ENCODE data around the gene CELSR1. TPM values are rescaled to one million over a fixed set of nuclear protein-coding genes. Genes with fewer than 3 reads are reported as not detected.

Gene CELSR1
- total RNA-seq, 1 donor from 2014 or later, result 16.0 TPM

GRCh38 chr22:46549971-46550641 is 12.7 kb upstream of the CELSR1 start:
- Mint-ChIP-seq H3K4me3 (ENCODE audit: unreplicated experiment) (no peak overlapping the region), H3K27me3 (ENCODE audit: unreplicated experiment) (peaks cover 4% of the 10 kb centered on the region), H3K27ac (ENCODE audit: unreplicated experiment) (no peak overlapping the region), H3K9me3 (ENCODE audit: unreplicated experiment) (no peaks in the 10 kb centered on the region), H3K4me1 (ENCODE audit: unreplicated experiment) (peaks cover 40% of the 10 kb centered on the region), H3K36me3 (ENCODE audit: unreplicated experiment) (no peaks in the 10 kb centered on the region)
- no peak for DNase-seq (ENCODE audit: extremely low spot score, unreplicated experiment)
- no peak for TF ChIP-seq CTCF (IDR thresholded peaks at IDR 0.05)

GRCh38 chr22:46549563-46549840 is 12.1 kb upstream of the CELSR1 start:
- no peak for TF ChIP-seq CTCF (IDR thresholded peaks at IDR 0.05)
- no peaks in the 10 kb centered on the region for H3K9me3 Mint-ChIP-seq (ENCODE audit: unreplicated experiment)
- H3K4me3 Mint-ChIP-seq (ENCODE audit: unreplicated experiment), result no peak overlapping the region
- DNase-seq (ENCODE audit: extremely low spot score, unreplicated experiment), result no peak
- peaks cover 46% of the 10 kb centered on the region for H3K4me1 Mint-ChIP-seq (ENCODE audit: unreplicated experiment)
- no peaks in the 10 kb centered on the region for H3K36me3 Mint-ChIP-seq (ENCODE audit: unreplicated experiment)
- H3K27me3 Mint-ChIP-seq (ENCODE audit: unreplicated experiment), result no peaks in the 10 kb centered on the region
- H3K27ac Mint-ChIP-seq (ENCODE audit: unreplicated experiment), result no peak overlapping the region

DNA sequence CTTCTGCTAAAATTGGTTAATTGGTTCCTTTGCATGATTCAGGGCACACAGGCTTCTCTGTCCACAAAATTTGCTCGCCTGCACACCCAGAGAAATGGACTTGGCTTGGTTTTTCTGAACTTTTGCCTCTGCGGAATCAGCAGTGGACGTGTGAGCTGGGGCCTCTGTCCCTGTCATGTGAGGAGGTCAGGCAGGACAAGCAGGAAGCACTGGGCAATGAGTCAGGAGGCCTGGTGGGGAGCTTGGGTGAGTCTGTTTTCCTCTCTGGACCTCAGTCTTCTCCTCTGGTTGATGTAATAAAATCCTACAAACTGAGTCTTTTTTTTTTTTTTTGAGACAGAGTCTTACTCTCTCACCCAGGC is 10.4 kb upstream of the CELSR1 start:
- DNase-seq (ENCODE audit: extremely low spot score, unreplicated experiment), result no peak
- H3K4me1 Mint-ChIP-seq (ENCODE audit: unreplicated experiment), result peaks cover 46% of the 10 kb centered on the region
- H3K9me3 Mint-ChIP-seq (ENCODE audit: unreplicated experiment), result no peaks in the 10 kb centered on the region
- no peaks in the 10 kb centered on the region for H3K27me3 Mint-ChIP-seq (ENCODE audit: unreplicated experiment)
- peak overlapping the region; percentile 82 for H3K27ac Mint-ChIP-seq (ENCODE audit: unreplicated experiment)
- no peaks in the 10 kb centered on the region for H3K36me3 Mint-ChIP-seq (ENCODE audit: unreplicated experiment)
- TF ChIP-seq CTCF (IDR thresholded peaks at IDR 0.05), result no peak
- no peak overlapping the region for H3K4me3 Mint-ChIP-seq (ENCODE audit: unreplicated experiment)

- Mint-ChIP-seq H3K27ac (ENCODE audit: unreplicated experiment) (peak overlapping the region; percentile 82), H3K27me3 (ENCODE audit: unreplicated experiment) (no peaks in the 10 kb centered on the region), H3K36me3 (ENCODE audit: unreplicated experiment) (no peaks in the 10 kb centered on the region), H3K4me3 (ENCODE audit: unreplicated experiment) (peak overlapping the region; percentile 8), H3K9me3 (ENCODE audit: unreplicated experiment) (no peaks in the 10 kb centered on the region), H3K4me1 (ENCODE audit: unreplicated experiment) (peaks cover 46% of the 10 kb centered on the region)
- TF ChIP-seq CTCF (IDR thresholded peaks at IDR 0.05), result no peak
- no peak for DNase-seq (ENCODE audit: extremely low spot score, unreplicated experiment)
Observed at GRCh38 chr22:46547179-46547882, 9.9 kb upstream of the CELSR1 start.

DNA sequence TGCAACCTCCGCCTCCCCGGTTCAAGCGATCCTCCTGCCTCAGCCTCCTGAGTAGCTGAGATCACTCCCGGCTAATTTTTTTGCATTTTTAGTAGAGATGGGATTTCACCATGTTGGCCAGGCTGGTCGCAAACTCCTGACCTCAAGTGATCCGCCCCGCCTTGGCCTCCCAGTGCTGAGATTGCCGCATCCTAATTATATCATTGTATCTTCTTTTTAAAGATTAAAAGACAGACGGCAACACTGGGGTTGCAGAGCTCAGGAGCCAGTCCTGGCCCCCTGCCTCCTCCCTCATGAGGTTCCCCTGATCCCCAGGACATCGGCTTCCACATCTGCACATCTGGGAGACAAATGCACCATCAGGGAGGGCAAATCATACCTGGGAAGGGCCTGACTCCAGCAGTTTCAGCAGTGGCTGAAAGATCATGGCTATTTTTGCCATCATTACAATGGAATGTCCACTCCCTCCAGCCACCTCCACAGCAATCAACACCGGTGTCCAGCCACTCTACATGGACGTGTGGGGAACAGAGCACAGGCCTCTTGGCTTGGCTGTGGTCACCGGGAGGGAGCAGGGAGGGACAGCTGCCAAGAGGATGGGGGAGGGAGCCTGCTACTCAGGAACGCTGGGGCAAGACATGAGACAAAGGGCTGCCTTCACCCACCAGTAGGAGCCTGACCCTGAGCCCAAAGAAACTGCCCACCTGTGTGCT is 9.2 kb upstream of the CELSR1 start:
- DNase-seq (ENCODE audit: extremely low spot score, unreplicated experiment), result no peak
- Mint-ChIP-seq H3K4me1 (ENCODE audit: unreplicated experiment) (peaks cover 53% of the 10 kb centered on the region), H3K27me3 (ENCODE audit: unreplicated experiment) (no peaks in the 10 kb centered on the region), H3K27ac (ENCODE audit: unreplicated experiment) (peak overlapping the region; percentile 82), H3K9me3 (ENCODE audit: unreplicated experiment) (no peaks in the 10 kb centered on the region), H3K36me3 (ENCODE audit: unreplicated experiment) (no peaks in the 10 kb centered on the region), H3K4me3 (ENCODE audit: unreplicated experiment) (no peak overlapping the region)
- no peak for TF ChIP-seq CTCF (IDR thresholded peaks at IDR 0.05)
